ENCODE results near the gene TAF1.
"Not testable (repeated sequence)": the region's sequence is repeated elsewhere in the genome, so short reads cannot be mapped to it uniquely, and the experiment has no call there.

Gene TAF1

GRCh38 chrX:71432733-71433132, 66.6 kb downstream of the TAF1 start:
- no peak for DNase-seq

- DNase-seq, result no peak
Measured at GRCh38 chrX:71438750-71439149, 72.6 kb downstream of the TAF1 start.

DNA sequence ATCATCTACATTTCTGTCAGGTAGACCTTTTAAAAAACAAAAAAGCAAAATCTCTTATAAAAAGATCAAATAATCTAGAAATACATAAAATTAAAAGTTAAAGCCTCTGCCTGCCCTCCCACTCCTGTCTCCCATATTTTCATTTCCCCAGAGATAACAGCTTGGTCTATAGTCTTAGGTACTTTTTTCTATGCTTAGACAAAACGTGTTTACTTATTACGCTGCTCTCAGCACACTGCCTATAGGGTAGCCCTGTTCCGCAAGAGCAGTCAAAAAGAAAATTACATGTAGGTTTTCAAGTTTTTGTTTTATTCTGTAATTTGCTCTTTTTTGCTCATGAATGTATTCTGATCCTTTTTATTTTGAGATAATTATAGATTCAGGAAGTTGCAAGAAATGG, 73.3 kb downstream of the TAF1 start:
- no peak for DNase-seq

DNA sequence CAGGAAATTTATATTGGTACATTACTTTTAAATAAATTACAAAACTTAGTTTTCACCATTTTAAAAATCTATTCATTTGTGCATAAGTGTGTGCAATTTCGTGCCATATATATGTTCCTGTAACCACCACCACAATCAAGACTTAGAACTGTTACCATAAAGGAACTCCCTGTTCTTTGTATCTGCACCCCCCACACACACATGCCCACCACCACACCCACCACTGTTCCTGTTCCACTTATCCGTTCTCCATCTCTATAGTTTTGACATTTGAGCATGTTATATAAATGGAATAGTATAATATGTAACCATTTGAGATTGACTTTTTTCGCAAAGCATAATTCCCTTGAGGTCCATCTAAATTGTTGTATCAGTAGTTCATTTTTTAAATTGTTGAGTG, 73.7 kb downstream of the TAF1 start:
- DNase-seq, result no peak

DNA sequence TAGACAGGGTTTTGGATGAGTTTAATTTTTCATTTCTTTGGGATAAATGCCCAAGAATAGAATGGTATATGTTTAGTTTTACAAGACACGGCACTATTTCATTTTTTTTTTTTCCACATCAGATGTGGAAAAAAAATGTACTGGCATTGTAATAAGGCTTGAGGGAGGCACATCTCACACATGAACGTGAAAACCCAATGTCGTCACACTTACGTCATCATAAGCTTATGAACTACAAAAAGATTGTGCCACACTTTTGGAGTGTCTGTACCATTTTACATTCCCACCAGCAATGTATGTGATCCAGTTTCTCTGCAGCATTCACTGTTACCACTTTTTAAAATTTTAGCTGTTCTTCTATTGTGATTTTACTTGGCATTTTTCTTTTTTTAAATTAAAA, 74.2 kb downstream of the TAF1 start:
- no peak for DNase-seq

DNA sequence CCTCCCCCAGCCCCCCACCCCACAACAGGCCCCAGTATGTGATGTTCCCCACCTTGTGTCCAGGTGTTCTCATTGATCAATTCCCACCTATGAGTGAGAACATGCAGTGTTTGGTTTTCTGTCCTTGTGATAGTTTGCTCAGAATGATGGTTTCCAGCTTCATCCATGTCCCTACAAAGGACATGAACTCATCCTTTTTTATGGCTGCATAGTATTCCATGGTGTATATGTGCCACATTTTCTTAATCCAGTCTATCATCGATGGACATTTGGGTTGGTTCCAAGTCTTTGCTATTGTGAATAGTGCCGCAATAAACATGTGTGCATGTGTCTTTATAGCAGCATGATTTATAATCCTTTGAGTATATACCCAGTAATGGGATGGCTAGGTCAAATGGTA, 75.7 kb downstream of the TAF1 start:
- not testable (repeated sequence) for DNase-seq

DNA sequence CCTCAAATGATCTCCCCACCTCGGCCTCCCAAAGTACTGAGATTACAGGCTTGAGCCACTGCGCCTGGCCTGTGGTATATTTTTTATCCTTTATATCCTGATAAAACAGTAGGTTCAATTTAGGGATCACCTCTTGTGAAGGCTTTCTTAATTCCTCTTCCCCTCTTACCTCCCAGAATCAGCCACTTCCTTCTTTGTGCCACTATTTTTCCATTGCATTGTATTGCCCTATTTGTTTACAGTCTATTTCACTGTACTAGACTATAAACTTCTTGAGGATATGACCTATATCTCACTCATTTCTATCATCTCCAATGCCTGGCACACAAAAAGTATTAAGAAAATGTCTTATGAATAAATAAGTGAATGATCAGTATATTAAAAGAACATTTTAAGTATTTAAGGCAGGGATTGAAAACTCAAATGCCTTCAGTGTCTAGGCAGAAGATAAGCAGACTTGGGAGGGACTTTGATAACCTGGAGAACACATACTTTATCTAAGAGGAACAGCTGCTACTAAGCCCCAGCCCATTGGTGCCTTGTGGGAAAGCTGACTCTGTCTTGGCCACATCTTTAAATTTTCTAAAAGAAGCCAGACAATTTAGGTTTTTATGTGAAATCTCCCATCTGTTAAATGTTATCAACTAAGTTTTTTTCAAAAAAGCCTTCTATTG, 84.4 kb downstream of the TAF1 start:
- no peak for DNase-seq

- DNase-seq, result not testable (repeated sequence)
Measured at GRCh38 chrX:71451518-71451917, 85.4 kb downstream of the TAF1 start.

GRCh38 chrX:71453056-71453455, 86.9 kb downstream of the TAF1 start:
- DNase-seq, result no peak

- no peak for DNase-seq
Measured at GRCh38 chrX:71454222-71454621, 88.1 kb downstream of the TAF1 start.

GRCh38 chrX:71458866-71459265, 92.7 kb downstream of the TAF1 start:
- no peak for DNase-seq

GRCh38 chrX:71464968-71465367, 98.8 kb downstream of the TAF1 start:
- DNase-seq, result no peak

DNA sequence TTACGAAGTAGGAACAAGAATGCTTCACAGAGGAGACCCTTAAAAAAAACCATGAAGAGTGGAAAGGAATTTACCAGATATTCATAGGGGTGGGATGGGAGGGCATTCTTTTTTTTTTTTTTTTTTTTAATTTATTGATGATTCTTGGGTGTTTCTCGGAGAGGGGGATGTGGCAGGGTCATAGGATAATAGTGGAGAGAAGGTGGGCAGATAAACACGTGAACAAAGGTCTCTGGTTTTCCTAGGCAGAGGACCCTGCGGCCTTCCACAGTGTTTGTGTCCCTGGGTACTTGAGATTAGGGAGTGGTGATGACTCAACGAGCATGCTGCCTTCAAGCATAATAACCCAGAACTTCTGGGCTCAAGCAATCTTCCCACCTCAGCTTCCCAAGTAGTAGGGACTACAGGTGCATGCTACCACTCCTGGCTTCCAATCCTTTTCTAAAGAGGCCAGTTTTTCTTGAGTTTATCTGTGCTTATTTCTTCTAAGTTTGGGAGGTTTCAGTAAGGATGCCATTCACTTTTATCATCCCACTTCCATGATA, 100.9 kb downstream of the TAF1 start:
- no peak for DNase-seq

DNA sequence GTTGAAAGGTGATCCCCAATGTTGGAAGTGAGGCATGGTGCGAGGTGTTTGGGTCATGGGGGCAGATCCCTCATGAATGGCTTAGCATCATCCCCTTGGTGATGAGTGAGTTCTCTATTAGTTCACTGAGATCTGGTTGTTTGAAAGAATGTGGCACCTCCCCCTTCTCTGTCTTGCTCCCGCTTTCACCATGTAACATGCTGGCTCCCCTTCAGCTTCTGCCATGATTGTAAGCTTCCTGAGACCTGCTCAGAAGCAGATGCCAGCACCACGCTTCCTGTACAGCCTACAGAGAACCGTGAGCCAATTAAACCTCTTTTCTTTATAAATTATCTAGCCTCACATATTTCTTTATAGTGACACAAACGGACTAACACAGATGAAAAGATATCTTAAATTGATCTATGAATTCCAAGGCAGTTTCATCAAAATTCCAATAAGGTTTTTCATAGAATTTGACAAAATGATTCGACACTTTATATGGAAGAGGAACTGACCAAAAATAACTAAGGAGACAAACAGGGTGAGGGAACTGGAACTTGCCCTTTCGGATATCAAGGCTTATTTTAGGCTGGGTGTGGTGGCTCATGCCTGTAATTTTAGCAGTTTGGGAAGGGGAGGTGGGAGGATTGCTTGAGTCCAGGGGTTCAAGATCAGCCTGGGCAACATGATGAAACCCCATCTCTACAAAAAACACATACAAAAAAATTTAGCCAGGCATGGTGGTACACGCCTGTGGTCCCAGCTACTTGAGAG, 109.8 kb downstream of the TAF1 start:
- no peak for DNase-seq

DNA sequence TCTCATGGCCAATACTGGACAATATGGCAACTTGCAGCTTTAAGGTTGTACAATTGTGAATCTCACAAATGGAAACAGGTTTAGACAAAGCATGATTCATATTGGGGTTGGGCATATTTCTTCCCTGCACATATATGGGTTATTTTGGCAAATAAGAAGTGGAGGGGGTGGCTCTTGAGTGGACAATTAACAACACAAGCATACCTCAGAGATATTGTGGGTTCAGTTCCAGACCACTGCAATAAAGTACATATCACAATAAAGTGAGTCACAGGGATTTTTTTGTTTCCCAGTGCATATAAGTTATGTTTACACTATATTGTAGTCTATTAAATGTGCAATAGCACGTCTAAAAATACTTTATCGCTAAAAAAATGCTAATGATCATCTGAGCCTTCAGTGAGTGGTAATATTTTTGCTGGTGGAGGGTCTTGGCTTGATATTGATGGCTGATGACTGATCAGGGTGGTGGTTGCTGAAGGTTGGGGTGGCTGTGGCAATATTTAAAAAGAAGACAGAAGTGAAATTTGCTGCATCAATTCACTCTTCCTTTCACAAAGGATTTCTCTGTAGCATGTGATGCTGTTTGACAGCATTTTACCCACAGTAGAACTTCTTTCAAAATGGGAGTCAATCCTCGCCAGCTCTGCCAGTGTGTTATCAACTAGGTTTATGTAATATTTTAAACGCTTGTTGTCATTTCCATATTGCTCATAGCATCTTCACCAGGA, 116.2 kb downstream of the TAF1 start:
- no peak for DNase-seq

DNA sequence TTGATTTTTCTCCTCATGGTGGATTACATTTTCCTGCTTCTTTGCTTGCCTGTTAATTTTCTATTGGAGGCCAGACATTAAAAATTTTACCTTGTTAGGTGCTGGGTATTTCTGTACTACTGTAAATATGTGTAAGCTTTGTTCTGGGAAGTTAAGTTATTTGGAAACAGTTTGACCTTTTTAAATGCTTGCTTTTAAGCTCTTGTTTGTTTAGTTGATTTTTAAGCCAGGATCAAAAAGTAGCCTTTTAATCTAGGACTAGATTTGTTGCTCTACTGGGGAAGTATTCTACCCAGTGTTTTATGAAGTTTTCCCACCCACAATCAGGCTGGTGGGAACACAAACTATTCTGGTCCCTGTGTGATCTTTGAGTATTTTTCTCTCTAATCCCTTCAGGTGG, 121.7 kb downstream of the TAF1 start:
- no peak for DNase-seq

DNA sequence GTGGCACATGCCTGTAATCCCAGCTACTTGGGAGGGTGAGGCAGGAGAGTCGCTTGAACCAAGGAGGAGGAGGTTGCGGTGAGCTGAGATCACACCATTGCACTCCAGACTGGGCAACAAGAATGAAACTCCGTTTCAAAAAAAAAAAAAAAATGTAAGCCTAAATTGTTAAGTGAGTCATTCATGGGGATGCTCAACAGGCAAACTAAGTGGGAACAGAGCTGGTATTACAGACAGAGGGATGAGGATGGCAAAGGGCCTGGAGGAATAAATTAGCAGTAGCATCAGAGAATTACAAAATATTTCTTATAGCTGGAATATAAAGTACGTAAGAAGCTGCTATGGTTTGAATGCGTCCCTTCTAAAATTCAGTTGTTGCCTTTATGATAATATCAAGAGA, 123.4 kb downstream of the TAF1 start:
- no peak for DNase-seq

- peak; percentile 35 to 48 for DNase-seq
Measured at GRCh38 chrX:71492231-71493065, 126.3 kb downstream of the TAF1 start.

- no peak for DNase-seq
Measured at GRCh38 chrX:71493111-71493613, 127.0 kb downstream of the TAF1 start.

GRCh38 chrX:71495979-71496378, 129.8 kb downstream of the TAF1 start:
- DNase-seq, result not testable (repeated sequence)

DNA sequence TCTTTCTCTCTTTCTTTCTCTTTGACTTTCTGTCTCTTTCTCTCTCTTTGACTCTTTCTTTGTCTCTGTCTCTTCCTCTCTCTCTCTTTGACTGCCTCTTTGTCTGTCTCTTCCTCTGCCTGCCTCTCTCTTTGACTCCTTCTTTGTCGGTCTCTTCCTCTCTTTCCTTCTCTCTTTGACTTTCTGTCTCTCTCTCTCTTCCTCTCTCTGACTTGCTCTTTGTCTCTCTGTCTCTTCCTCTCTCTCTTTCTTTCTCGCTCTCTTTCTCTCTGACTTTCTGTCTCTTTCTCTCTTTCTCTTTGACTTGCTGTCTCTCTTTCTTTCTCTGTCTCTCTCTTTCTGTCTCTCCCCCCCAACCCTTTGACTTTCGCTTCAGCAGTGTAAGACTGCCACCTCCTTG, 130.3 kb downstream of the TAF1 start:
- no peak for DNase-seq

GRCh38 chrX:71502080-71502479, 135.9 kb downstream of the TAF1 start:
- DNase-seq, result not testable (repeated sequence)

DNA sequence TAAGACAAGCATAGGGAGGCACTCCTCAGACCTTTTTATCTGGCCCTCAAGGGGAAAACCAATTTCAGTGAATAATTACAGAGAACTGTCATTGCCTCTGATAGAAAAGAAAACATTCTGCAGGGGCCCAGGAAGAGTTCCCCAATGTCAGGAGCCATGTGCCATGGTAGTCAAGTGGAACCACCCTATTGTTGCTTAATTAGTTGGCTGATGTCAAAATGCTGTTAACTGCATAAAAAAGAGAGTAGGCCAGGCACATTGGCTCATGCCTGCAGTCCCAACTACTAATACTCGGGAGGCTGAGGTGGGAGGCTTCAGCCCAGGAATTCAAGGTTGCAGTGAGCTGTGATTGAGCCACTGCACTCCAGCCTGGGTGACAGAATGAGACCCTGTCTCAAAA, 138.2 kb downstream of the TAF1 start:
- no peak for DNase-seq

Data from CD4-positive, alpha-beta T cell treated with Interferon alpha-2 for 1 hour (primary cell).